ENCODE measurements around the gene ZNF180.
"Not testable (repeated sequence)": the region's sequence is repeated elsewhere in the genome, so short reads cannot be mapped to it uniquely, and the experiment has no call there.

The ZNF180 gene

GRCh38 chr19:44498988-44499387 is 1.3 kb downstream of the ZNF180 start:
- Histone ChIP-seq H3K9ac (ENCODE audit: insufficient read length, low read depth) (no peak overlapping the region), H3K9me3 (ENCODE audit: insufficient read depth, low read length) (peaks cover 56% of the 10 kb centered on the region), H3K27me3 (ENCODE audit: insufficient read depth, insufficient read length) (no peaks in the 10 kb centered on the region), H3K36me3 (ENCODE audit: insufficient read depth, insufficient read length, low read length) (peaks cover 52% of the 10 kb centered on the region), H3K4me1 (ENCODE audit: insufficient read depth, insufficient read length) (peaks cover 4% of the 10 kb centered on the region), H3K4me3 (ENCODE audit: insufficient read length, low read depth) (peak overlapping the region; percentile 86)
- TF ChIP-seq YY1 (IDR thresholded peaks at IDR 0.05; ENCODE audit: insufficient read depth, insufficient read length), result no peak
- no peak for TF ChIP-seq ZNF274 (IDR thresholded peaks at IDR 0.05; ENCODE audit: low read depth, low read length)
- no peak for TF ChIP-seq SUZ12 (IDR thresholded peaks at IDR 0.05; ENCODE audit: extremely low read depth, insufficient read depth, insufficient read length)
- no peak for DNase-seq (ENCODE audit: low read depth, low spot score)

- H3K27me3 ChIP-seq (ENCODE audit: insufficient read depth, insufficient read length), result no peaks in the 10 kb centered on the region
- peaks cover 79% of the 10 kb centered on the region for H3K9me3 ChIP-seq (ENCODE audit: insufficient read depth, low read length)
- peaks cover 70% of the 10 kb centered on the region for H3K36me3 ChIP-seq (ENCODE audit: insufficient read depth, insufficient read length, low read length)
- peaks cover 4% of the 10 kb centered on the region for H3K4me1 ChIP-seq (ENCODE audit: insufficient read depth, insufficient read length)
- H3K4me3 ChIP-seq (ENCODE audit: insufficient read length, low read depth), result no peak overlapping the region
- TF ChIP-seq SUZ12 (IDR thresholded peaks at IDR 0.05; ENCODE audit: extremely low read depth, insufficient read depth, insufficient read length) (no peak), ZNF274 (IDR thresholded peaks at IDR 0.05; ENCODE audit: low read depth, low read length) (no peak), YY1 (IDR thresholded peaks at IDR 0.05; ENCODE audit: insufficient read depth, insufficient read length) (no peak)
- no peak overlapping the region for H3K9ac ChIP-seq (ENCODE audit: insufficient read length, low read depth)
- DNase-seq (ENCODE audit: low read depth, low spot score), result no peak
Observed at GRCh38 chr19:44496711-44497110, 3.6 kb downstream of the ZNF180 start.

- Histone ChIP-seq H3K27me3 (ENCODE audit: insufficient read depth, insufficient read length) (no peaks in the 10 kb centered on the region), H3K36me3 (ENCODE audit: insufficient read depth, insufficient read length, low read length) (peaks cover 65% of the 10 kb centered on the region), H3K9ac (ENCODE audit: insufficient read length, low read depth) (no peak overlapping the region), H3K4me1 (ENCODE audit: insufficient read depth, insufficient read length) (no peaks in the 10 kb centered on the region), H3K9me3 (ENCODE audit: insufficient read depth, low read length) (peaks cover 91% of the 10 kb centered on the region), H3K4me3 (ENCODE audit: insufficient read length, low read depth) (no peak overlapping the region)
- DNase-seq (ENCODE audit: low read depth, low spot score), result no peak
- no peak for TF ChIP-seq SUZ12 (IDR thresholded peaks at IDR 0.05; ENCODE audit: extremely low read depth, insufficient read depth, insufficient read length)
- peak; percentile 99 for TF ChIP-seq ZNF274 (IDR thresholded peaks at IDR 0.05; ENCODE audit: low read depth, low read length)
- TF ChIP-seq YY1 (IDR thresholded peaks at IDR 0.05; ENCODE audit: insufficient read depth, insufficient read length), result no peak
Observed at GRCh38 chr19:44476559-44477408, 23.5 kb downstream of the ZNF180 start.

- H3K9ac ChIP-seq (ENCODE audit: insufficient read length, low read depth); DNase-seq (ENCODE audit: low read depth, low spot score); H3K27me3 ChIP-seq (ENCODE audit: insufficient read depth, insufficient read length); H3K4me3 ChIP-seq (ENCODE audit: insufficient read length, low read depth); H3K4me1 ChIP-seq (ENCODE audit: insufficient read depth, insufficient read length); H3K36me3 ChIP-seq (ENCODE audit: insufficient read depth, insufficient read length, low read length): not testable (repeated sequence)
- H3K9me3 ChIP-seq (ENCODE audit: insufficient read depth, low read length), result peaks cover 55% of the 10 kb centered on the region
Observed at GRCh38 chr19:44468730-44469129, 31.6 kb downstream of the ZNF180 start.

GRCh38 chr19:44462600-44463286 is 37.6 kb downstream of the ZNF180 start:
- DNase-seq (ENCODE audit: low read depth, low spot score), result not testable (repeated sequence)

GRCh38 chr19:44456016-44456415 is 44.3 kb downstream of the ZNF180 start:
- DNase-seq (ENCODE audit: low read depth, low spot score); H3K36me3 ChIP-seq (ENCODE audit: insufficient read depth, insufficient read length, low read length); H3K4me1 ChIP-seq (ENCODE audit: insufficient read depth, insufficient read length); H3K27me3 ChIP-seq (ENCODE audit: insufficient read depth, insufficient read length); H3K4me3 ChIP-seq (ENCODE audit: insufficient read length, low read depth); H3K9me3 ChIP-seq (ENCODE audit: insufficient read depth, low read length); H3K9ac ChIP-seq (ENCODE audit: insufficient read length, low read depth): not testable (repeated sequence)

More at GRCh38 chr19:44462600-44463286, 37.6 kb downstream of the ZNF180 start:
- peaks cover 18% of the 10 kb centered on the region for H3K9me3 ChIP-seq (ENCODE audit: insufficient read depth, low read length)
- H3K4me1 ChIP-seq (ENCODE audit: insufficient read depth, insufficient read length); H3K36me3 ChIP-seq (ENCODE audit: insufficient read depth, insufficient read length, low read length); H3K4me3 ChIP-seq (ENCODE audit: insufficient read length, low read depth); H3K9ac ChIP-seq (ENCODE audit: insufficient read length, low read depth); H3K27me3 ChIP-seq (ENCODE audit: insufficient read depth, insufficient read length): not testable (repeated sequence)

GRCh38 chr19:44455100-44455499 is 45.2 kb downstream of the ZNF180 start:
- no peaks in the 10 kb centered on the region; the same call in 1 of the 2 replicates for H3K9me3 ChIP-seq (ENCODE audit: insufficient read depth, low read length)

More at GRCh38 chr19:44455100-44455499, 45.2 kb downstream of the ZNF180 start:
- no peak overlapping the region for H3K4me3 ChIP-seq (ENCODE audit: insufficient read length, low read depth)
- TF ChIP-seq SUZ12 (IDR thresholded peaks at IDR 0.05; ENCODE audit: extremely low read depth, insufficient read depth, insufficient read length), result no peak
- no peak for TF ChIP-seq YY1 (IDR thresholded peaks at IDR 0.05; ENCODE audit: insufficient read depth, insufficient read length)
- TF ChIP-seq ZNF274 (IDR thresholded peaks at IDR 0.05; ENCODE audit: low read depth, low read length), result no peak
- no peaks in the 10 kb centered on the region for H3K36me3 ChIP-seq (ENCODE audit: insufficient read depth, insufficient read length, low read length)
- no peak for DNase-seq (ENCODE audit: low read depth, low spot score)
- no peak overlapping the region for H3K9ac ChIP-seq (ENCODE audit: insufficient read length, low read depth)
- no peaks in the 10 kb centered on the region for H3K4me1 ChIP-seq (ENCODE audit: insufficient read depth, insufficient read length)
- H3K27me3 ChIP-seq (ENCODE audit: insufficient read depth, insufficient read length), result no peaks in the 10 kb centered on the region

All from NT2/D1 (cell line).